Bronchial smooth muscle cell (primary cell): Measurements from ENCODE around the gene TTC4. TPM values are rescaled to one million over a fixed set of nuclear protein-coding genes. Genes with fewer than 3 reads are reported as not detected.

Source experiments
- total RNA-seq: library from RNA; depleted of rRNA; stranded (reverse); fragments of >200 nt; gene quantifications from 2 replicates; pipeline ENCODE4 v1.2.1, GENCODE V29; 2014

Gene TTC4, protein sequence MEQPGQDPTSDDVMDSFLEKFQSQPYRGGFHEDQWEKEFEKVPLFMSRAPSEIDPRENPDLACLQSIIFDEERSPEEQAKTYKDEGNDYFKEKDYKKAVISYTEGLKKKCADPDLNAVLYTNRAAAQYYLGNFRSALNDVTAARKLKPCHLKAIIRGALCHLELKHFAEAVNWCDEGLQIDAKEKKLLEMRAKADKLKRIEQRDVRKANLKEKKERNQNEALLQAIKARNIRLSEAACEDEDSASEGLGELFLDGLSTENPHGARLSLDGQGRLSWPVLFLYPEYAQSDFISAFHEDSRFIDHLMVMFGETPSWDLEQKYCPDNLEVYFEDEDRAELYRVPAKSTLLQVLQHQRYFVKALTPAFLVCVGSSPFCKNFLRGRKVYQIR
- total RNA-seq: 15.0 and 17.3 TPM in 2 replicates

DNA sequence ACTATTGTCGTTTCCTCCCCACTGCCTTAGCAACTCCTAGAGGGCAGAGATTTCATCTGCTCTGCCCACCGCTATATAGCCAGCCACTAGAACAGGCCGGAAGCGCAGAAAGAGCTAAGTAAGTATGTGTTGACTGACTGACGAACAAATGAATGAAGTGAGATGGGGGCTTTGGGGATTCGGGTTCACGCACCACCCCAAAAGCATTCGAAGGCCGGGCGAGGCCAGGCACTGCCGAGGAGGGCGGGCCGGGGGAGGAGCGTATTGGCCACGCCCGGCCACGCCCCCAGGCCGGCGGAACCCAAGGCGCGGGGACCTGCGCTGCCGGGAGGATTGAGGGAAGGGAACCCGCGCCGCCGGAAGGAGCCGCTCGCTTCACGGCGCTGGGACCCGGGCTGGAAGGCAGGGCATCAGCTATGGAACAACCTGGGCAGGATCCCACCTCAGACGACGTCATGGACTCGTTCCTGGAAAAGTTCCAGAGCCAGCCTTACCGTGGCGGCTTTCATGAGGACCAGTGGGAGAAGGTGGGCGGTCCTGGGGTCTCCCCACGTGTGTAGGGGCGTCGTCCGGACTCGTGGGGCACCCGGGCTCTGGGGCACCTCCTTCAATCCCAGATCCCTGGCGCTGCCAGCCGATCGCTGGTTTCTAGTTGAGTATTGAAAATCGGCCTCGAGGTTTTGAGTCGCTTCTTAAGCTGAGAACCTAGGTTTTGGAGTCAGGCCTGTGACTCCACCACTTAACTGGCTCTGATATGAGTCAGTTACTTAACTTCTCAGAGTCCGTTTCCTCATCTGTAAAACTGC lies at the start of gene TTC4:
TSS of gene TTC4 (plus strand) at position 369 of the 806 bp plus-strand sequence. CDS start at position 417, 48 bp downstream.

DNA sequence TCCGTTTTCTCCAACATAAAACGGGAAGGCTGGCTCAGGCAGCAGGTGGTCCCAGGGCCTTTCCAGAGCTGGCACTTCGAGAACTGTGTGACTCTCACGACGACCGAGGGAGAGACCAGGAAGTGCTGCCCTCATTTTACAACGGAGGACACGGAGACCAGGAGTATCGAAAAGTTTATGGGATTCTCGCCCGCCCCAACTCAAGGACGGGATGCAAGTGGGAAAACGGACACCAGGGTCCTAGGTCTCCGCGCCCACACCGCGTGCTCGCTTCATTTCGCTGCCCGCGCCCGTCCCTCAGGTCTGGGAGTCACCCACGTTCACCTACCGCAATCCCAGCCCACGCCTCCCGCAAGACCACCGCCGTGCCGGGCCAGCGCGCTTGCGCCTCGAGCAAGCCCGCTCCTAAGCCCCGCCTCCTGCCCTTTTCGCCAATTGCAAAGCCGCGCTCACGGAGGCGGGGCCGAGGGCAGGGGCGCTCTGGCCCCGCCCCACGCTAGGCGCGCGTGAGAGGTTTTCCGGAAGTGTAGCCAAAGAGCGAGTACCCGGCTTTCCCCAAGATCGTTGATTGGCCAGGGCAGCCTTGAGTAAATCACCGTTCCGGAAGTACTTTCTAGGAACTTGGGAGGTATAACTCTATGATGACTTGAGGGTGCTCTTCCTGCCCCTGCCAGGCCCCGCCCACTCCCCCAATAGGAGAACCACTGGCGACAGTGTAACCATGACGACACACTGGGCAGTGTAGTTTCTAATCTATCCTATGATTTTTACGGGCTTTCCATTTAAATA lies 48.7 kb downstream of the TTC4 start, which contains the start of gene PARS2:
TSS of gene PARS2 (minus strand) at position 391 of the 789 bp plus-strand sequence. CDS start 5,362 bp downstream, outside the sequence.

Other genes with a start within 250 kb of the TTC4 start
- 3.0 and 4.0 TPM in 2 replicates for gene ACOT11, start 167.6 kb upstream of the TTC4 start, total RNA-seq
- gene FAM151A, start 92.3 kb upstream of the TTC4 start, total RNA-seq: not detected in 2 replicates
- gene MROH7, start 74.1 kb upstream of the TTC4 start, total RNA-seq: 0.16 and 1.6 TPM in 2 replicates
- 3.2 and 4.1 TPM in 2 replicates for gene PARS2, start 48.7 kb downstream of the TTC4 start, total RNA-seq
- gene TTC22, start 85.5 kb downstream of the TTC4 start, total RNA-seq: not detected in 2 replicates
- gene DHCR24, start 171.3 kb downstream of the TTC4 start, total RNA-seq: 53.3 and 57.6 TPM in 2 replicates